Measurements from ENCODE around the gene RNF220.

- no peak for TF ChIP-seq CTCF (IDR thresholded peaks at IDR 0.05)
- no peak for TF ChIP-seq POLR2A (IDR thresholded peaks at IDR 0.05)
Measured at GRCh38 chr1:44511363-44511762, 106.3 kb downstream of the RNF220 start.
